ENCODE results near the gene CCDC97. TPM values are rescaled to one million over a fixed set of nuclear protein-coding genes. Genes with fewer than 3 reads are reported as not detected.
"Not testable (repeated sequence)": the region's sequence is repeated elsewhere in the genome, so short reads cannot be mapped to it uniquely, and the experiment has no call there.

CCDC97 gene
- total and polyA plus RNA-seq, 2 of the 8 experiments (the other 6 are each of a cell fraction or from before 2014, with no cell fraction given), result 19.8 to 27.1 TPM

- not testable (repeated sequence) for H3K4me2 ChIP-seq (ENCODE audit: insufficient read depth in 1 of 2, low read depth in 2 of 2, low read length in 2 of 2); H3K4me1 ChIP-seq (replicated peaks in 1 of 4; ENCODE audit: control insufficient read depth in 3 of 4, insufficient read depth in 4 of 4, low read length in 3 of 4); H3K4me3 ChIP-seq (ENCODE audit: extremely low read depth in 1 of 4, insufficient read depth in 2 of 4, low read depth in 3 of 4, low read length in 4 of 4); H4K91ac ChIP-seq (replicated peaks; ENCODE audit: insufficient read length, low read length); H3K79me1 ChIP-seq (ENCODE audit: low read depth, low read length); H4K20me1 ChIP-seq (replicated peaks in 1 of 2; ENCODE audit: control insufficient read depth in 1 of 2, insufficient read depth in 2 of 2, low read length in 2 of 2); H3K18ac ChIP-seq (ENCODE audit: extremely low read depth, low read length); H3K23me2 ChIP-seq (ENCODE audit: low read depth, low read length); H2AFZ ChIP-seq (ENCODE audit: low read length); H3K14ac ChIP-seq (ENCODE audit: insufficient read length); FAIRE-seq; H2BK20ac ChIP-seq (ENCODE audit: low read length); DNase-seq (ENCODE audit: low read depth in 1 of 2, low spot score in 2 of 2); H3K56ac ChIP-seq (replicated peaks; ENCODE audit: insufficient read length, low read depth, low read length); H2BK12ac ChIP-seq (ENCODE audit: low read depth, low read length); H2AK5ac ChIP-seq (ENCODE audit: low read depth, low read length); H3K9ac ChIP-seq (replicated peaks in 1 of 4; ENCODE audit: extremely low read depth in 1 of 4, low read depth in 3 of 4, low read length in 3 of 4); H4K8ac ChIP-seq (ENCODE audit: extremely low read depth, insufficient read depth, low read length); H2BK120ac ChIP-seq (replicated peaks; ENCODE audit: low read depth, low read length); H3K23ac ChIP-seq (ENCODE audit: insufficient read length); H4K5ac ChIP-seq (ENCODE audit: insufficient read length, low read depth, low read length); H3K9me3 ChIP-seq (ENCODE audit: insufficient read depth in 2 of 2, low read depth in 1 of 2, low read length in 1 of 2); H3K4ac ChIP-seq (replicated peaks; ENCODE audit: insufficient read length, low read depth, low read length); H3K27me3 ChIP-seq (replicated peaks in 1 of 4; ENCODE audit: control insufficient read depth in 3 of 4, extremely low read depth in 1 of 4, insufficient read depth in 3 of 4, low read length in 3 of 4); H3K27ac ChIP-seq (ENCODE audit: low read depth, low read length); H2BK15ac ChIP-seq (ENCODE audit: low read length)
- Histone ChIP-seq H3K79me2 (ENCODE audit: control insufficient read depth in 1 of 2, insufficient read depth in 2 of 2, low read length in 2 of 2) (peaks cover 0 to 12% of the 10 kb centered on the region in 2 experiments; a peak in 1 of 4 replicates), H3K36me3 (ENCODE audit: control insufficient read depth in 2 of 4, insufficient read depth in 4 of 4, low read length in 3 of 4) (peaks cover 47 to 87% (median 73%) of the 10 kb centered on the region in 4 experiments), H2BK5ac (ENCODE audit: low read depth, low read length) (peak overlapping the region; percentile 55; the same call in 1 of the 2 replicates)
- ChIA-PET POLR2A (ENCODE audit: partially characterized antibody) (interaction anchor here (1.3 to 38.6 kb wide), 3 partner anchors 13 to 22 kb away, joined by 3 to 579 read pairs (median 7); partner anchors contain the start of gene CCDC97), CTCF (ENCODE audit: partially characterized antibody) (interaction anchor here (2.1 to 5.2 kb wide), 2 partner anchors 14 to 19 kb away, joined by 7 to 15 read pairs; no protein-coding TSS in a partner anchor)
- WGBS, 2 experiments (ENCODE audit: extremely low coverage in 1 of 2, insufficient coverage in 1 of 2, insufficient read length in 1 of 2, insufficient replicate concordance in 2 of 2, low coverage in 1 of 2, low lambda C conversion rate in 2 of 2, missing lambda C conversion rate in 1 of 2), result 95% methylated on average over 8 of the region's 8 CpGs; no CpG with 5 or more reads in 1 of the 2 experiments
Measured at GRCh38 chr19:41289814-41290213, 20.2 kb upstream of the CCDC97 start.

All from H1 (cell line).